Measurements from ENCODE around the gene ADAMTS13. TPM values are rescaled to one million over a fixed set of nuclear protein-coding genes. Genes with fewer than 3 reads are reported as not detected.

ADAMTS13 gene
- total RNA-seq, 2 donors from 2014 or later, result 2.6 to 5.4 TPM

GRCh38 chr9:133470427-133470924 is 48.3 kb downstream of the ADAMTS13 start:
- ATAC-seq (no peak), DNase-seq (ENCODE audit: low spot score in 2 of 2) (no peak)
- Mint-ChIP-seq H3K27ac (no peak overlapping the region), H3K36me3 (no peaks in the 10 kb centered on the region), H3K9me3 (no peaks in the 10 kb centered on the region)

DNA sequence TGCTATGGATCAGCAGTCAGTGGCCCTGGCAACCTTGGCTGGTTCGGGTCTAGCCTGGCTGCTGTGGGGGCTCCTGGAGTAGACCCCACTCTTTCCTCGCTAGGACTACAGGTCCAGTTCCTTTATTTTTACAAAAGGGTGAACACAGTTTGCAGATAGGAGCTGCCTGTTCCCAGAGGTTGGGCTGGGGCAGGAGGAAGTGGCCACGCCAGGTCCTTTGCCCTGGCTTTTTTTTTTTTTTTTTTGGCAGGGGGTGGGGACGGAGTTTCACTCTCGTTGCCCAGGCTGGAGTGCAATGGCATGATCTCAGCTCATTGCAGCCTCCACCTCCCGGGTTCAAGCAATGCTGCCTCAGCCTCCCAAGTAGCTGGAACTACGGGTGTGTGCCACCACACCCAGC is 48.8 kb downstream of the ADAMTS13 start:
- DNase-seq (ENCODE audit: low spot score in 2 of 2), result no peak
- Mint-ChIP-seq H3K27ac (no peak overlapping the region), H3K36me3 (no peaks in the 10 kb centered on the region), H3K9me3 (no peaks in the 10 kb centered on the region)
- no peak for ATAC-seq

- ATAC-seq (no peak), DNase-seq (ENCODE audit: low spot score in 2 of 2) (no peak)
- Mint-ChIP-seq H3K9me3 (no peaks in the 10 kb centered on the region), H3K36me3 (no peaks in the 10 kb centered on the region), H3K27ac (no peak overlapping the region)
Measured at GRCh38 chr9:133471551-133472276, 49.5 kb downstream of the ADAMTS13 start.

GRCh38 chr9:133472277-133472645 is 50.1 kb downstream of the ADAMTS13 start:
- no peak for DNase-seq (ENCODE audit: low spot score in 2 of 2)
- Mint-ChIP-seq H3K36me3 (no peaks in the 10 kb centered on the region), H3K27ac (no peak overlapping the region), H3K9me3 (no peaks in the 10 kb centered on the region)
- ATAC-seq, result no peak

DNA sequence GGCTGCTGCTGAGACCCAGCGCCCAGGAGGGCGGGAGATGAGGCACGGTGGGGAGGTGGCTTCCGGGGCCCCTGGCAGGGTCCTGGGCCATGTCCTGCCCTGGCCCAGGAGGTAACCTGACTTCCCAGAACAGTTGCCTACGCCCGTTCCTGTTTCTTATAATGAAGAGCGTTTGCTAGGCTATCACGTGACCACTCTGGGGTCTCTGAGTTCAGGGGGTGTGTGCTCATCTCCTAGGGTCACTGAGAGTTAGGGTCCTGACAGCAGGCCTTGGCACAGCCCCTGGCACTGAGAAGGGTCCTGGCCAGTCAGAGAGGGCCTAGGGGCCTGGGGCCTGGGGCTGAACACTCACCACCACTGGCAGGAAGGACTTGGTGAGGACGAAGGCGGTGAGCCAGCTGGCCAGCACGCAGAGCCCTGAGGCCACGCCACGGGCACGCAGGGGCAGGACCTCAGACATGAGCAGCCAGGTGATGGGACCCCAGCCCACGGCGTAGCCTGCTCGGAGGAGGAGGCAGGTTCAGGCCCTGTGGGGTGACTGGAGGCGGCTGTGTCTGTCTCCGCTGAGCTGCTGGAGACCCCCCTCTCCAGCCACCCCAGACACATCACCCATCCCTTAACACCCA is 50.7 kb downstream of the ADAMTS13 start:
- Mint-ChIP-seq H3K9me3 (no peaks in the 10 kb centered on the region), H3K36me3 (no peaks in the 10 kb centered on the region), H3K27ac (no peak overlapping the region)
- ATAC-seq (no peak), DNase-seq (ENCODE audit: low spot score in 2 of 2) (no peak)

- ATAC-seq (no peak), DNase-seq (ENCODE audit: low spot score in 2 of 2) (no peak)
- H3K36me3 Mint-ChIP-seq, result no peaks in the 10 kb centered on the region
- no peaks in the 10 kb centered on the region for H3K9me3 Mint-ChIP-seq
- H3K27ac Mint-ChIP-seq, result no peak overlapping the region
Measured at GRCh38 chr9:133473743-133474142, 51.6 kb downstream of the ADAMTS13 start.

- no peak for ATAC-seq
- no peak overlapping the region for H3K27ac Mint-ChIP-seq
- no peak for DNase-seq (ENCODE audit: low spot score in 2 of 2)
- no peaks in the 10 kb centered on the region for H3K9me3 Mint-ChIP-seq
- H3K36me3 Mint-ChIP-seq, result no peaks in the 10 kb centered on the region
Measured at GRCh38 chr9:133474215-133474614, 52.0 kb downstream of the ADAMTS13 start.

DNA sequence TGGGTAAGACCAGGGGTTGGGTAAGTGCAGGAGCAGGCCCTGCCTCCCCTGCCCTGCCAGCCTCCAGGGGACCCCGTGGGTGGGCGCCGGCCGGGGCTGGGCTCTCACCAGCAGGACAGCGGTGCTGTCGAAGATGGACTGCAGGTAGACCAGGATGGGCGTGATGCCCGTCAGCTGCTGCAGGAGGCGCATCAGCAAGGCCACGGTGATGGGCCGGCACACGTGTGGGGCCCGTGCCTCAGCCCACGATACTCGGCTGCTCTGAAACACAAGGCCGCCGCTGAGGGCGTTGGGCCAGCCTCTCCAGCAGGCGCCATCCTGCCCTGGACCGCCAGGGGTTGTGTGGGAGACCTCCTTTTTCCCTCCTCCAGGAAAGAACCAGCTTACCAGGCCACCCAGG is 52.7 kb downstream of the ADAMTS13 start:
- no peak overlapping the region for H3K27ac Mint-ChIP-seq
- ATAC-seq (no peak), DNase-seq (ENCODE audit: low spot score in 2 of 2) (no peak)
- no peaks in the 10 kb centered on the region for H3K36me3 Mint-ChIP-seq
- no peaks in the 10 kb centered on the region for H3K9me3 Mint-ChIP-seq

DNA sequence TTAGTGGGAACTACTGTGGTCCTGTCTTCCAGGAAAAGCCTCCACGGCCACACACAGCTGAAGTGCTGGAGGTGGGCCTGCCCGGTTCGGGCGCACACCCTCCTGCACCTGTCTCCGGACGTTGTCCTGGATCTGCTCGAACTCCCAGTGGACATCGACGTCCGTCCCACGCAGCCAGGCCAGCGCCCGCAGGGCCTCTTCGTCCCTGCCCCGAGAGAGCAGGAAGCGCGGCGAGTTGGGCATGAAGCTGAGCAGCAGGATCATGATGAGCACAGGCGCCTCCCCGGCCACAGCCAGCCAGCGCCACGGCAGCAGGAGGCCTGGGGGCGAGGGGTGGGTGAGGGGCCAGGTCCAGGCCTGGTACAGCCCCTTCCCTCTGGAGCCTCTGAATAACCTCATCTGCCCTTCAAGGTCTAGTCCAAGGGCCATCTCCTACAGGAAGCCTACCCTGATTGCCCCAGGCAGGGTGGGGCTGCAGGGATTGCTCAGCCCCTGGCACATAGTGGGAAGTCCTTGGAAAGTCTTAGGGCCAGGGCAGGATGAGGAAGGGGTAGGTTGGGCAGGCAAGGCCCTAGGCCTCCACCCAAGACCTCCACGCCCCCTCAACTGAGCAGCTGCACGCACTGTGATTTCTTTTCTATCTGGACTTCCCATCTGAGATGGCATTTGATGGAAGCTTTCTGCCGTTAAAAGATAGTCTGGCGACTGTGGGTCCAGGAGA is 53.3 kb downstream of the ADAMTS13 start:
- no peak for ATAC-seq
- H3K9me3 Mint-ChIP-seq, result no peaks in the 10 kb centered on the region

DNA sequence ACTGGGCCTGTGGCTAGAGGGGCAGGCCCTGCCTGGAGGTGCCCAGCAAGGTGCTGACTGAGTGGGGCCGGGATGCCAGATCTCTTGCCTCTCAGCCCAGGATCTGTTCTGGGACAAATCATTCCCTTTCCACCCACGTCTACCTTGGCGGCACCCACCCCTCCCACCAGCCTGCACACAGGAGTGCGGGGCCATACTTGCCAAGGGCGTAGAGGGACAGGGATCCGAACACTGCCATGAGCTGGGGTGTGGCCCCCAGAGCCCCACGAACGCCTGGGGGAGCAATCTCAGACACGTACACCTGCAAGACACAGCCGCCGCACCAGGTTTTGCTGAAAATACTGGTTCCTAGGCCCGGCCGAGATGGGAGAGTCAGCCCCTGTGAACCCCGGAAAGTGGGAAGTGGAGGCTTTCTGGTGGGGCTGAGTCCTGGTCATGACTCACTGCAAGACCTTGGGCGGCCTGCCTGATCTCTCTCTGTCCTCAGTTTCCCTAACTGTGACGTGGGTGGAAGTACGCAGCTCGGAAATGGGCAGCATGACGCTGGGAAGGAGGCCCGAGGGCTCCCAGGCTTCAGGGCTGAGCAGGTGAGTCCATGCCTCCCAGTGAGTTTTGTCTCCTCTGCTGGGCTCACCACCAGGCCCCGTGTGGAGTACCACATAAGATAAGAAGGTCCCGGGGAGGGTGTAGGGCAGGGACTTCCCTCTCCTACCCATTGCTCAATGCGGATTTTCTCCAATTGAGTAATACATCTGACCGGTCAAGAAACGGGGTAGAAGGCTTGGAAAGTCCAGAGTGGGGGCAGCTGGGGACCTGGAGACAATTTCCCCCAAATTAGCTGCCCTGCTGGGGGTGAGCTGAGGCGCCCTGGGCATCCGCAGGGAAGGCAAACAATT is 54.1 kb downstream of the ADAMTS13 start:
- Mint-ChIP-seq H3K9me3 (no peaks in the 10 kb centered on the region), H3K27ac (no peak overlapping the region), H3K36me3 (no peaks in the 10 kb centered on the region)
- ATAC-seq (no peak), DNase-seq (ENCODE audit: low spot score in 2 of 2) (no peak)

More for the DNA sequence above, 53.3 kb downstream of the ADAMTS13 start:
- Mint-ChIP-seq H3K27ac (no peak overlapping the region), H3K36me3 (no peaks in the 10 kb centered on the region)
- no peak for DNase-seq (ENCODE audit: low spot score in 2 of 2)

GRCh38 chr9:133476941-133477340 is 54.8 kb downstream of the ADAMTS13 start:
- no peaks in the 10 kb centered on the region for H3K36me3 Mint-ChIP-seq
- DNase-seq (ENCODE audit: low spot score in 2 of 2) (no peak), ATAC-seq (no peak)
- no peaks in the 10 kb centered on the region for H3K9me3 Mint-ChIP-seq
- H3K27ac Mint-ChIP-seq, result no peak overlapping the region

GRCh38 chr9:133477461-133477860 is 55.3 kb downstream of the ADAMTS13 start:
- DNase-seq (ENCODE audit: low spot score in 2 of 2) (no peak), ATAC-seq (no peak)
- no peaks in the 10 kb centered on the region for H3K9me3 Mint-ChIP-seq
- H3K27ac Mint-ChIP-seq, result no peak overlapping the region
- H3K36me3 Mint-ChIP-seq, result no peaks in the 10 kb centered on the region

DNA sequence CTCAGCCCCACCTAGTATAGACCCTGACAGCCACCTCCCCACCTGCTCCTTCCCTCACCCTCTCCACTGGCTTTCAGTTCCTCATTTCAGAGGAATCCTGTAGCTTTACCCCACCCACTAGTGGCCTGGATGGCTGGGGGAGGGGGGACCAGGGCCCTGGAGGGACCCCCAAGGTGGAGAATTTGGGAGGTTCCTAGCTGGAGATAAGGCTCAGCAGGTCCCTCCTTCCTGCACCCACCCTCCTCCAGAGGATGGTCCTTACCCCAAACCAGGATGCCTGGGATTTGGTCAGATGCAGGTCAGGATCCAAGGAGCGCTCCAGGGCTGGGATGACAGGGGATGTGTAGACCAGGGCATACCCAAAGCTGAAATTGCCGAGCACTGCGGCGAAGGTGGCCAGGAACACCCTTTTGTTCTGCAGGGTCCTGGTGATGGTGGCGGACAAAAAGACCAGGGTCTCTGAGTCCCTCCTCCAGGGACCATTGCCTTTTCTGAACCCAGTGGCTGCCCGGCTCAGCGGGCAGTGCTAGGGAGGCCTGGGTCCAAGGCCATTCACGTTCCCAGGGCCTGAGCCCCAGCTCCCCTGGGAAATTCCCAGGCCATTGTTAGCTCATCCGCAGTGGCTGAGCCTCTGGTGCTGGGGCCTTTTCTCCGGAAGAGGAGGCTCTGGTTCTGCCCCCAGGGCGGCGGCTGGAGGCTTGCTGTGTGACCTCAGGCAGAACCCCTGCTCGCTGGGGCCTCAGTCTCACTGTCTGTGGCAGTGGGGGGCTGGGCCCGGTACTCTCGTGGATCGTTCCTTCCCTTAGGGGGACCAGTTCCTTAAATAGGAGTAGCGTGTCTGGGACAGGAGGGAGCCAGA is 56.1 kb downstream of the ADAMTS13 start:
- H3K27ac Mint-ChIP-seq, result no peak overlapping the region
- DNase-seq (ENCODE audit: low spot score in 2 of 2) (no peak), ATAC-seq (peak in 1 of 2 donors; percentile 2)
- no peaks in the 10 kb centered on the region for H3K36me3 Mint-ChIP-seq
- no peaks in the 10 kb centered on the region for H3K9me3 Mint-ChIP-seq

- Mint-ChIP-seq H3K27ac (no peak within 1 kb of the TSS), H3K36me3 (no peaks in the 10 kb centered on the region), H3K9me3 (no peaks in the 10 kb centered on the region)
- DNase-seq (ENCODE audit: low spot score in 2 of 2) (peak; percentile 85), ATAC-seq (peak; percentile 99 to 100)
Measured at GRCh38 chr9:133478851-133479711, 56.9 kb downstream of the ADAMTS13 start, which contains the start of gene SLC2A6. TSS of gene SLC2A6 (minus strand) at chr9:133479099. CDS start at chr9:133479059, 40 bp downstream.

DNA sequence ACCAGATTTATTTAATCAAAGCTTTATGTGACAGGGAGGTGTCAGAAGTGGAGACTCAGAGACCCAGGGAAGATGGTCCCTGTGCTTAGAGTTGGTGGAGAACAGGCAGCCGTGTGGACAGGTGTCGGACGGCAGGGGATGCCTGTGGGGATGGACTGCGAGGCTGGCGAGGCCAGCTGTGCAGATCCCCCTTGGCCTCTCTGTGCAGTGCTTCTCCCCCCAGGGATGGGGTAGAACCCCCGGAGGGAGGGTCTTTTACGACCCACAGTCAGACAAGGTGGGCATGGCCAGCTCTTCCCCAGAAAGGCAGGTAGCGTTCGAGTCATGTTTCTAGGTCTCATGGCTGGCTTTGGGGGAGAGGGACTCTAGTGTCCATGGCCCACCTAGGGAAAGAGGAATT is 61.4 kb downstream of the ADAMTS13 start:
- Mint-ChIP-seq H3K9me3 (no peaks in the 10 kb centered on the region), H3K36me3 (no peaks in the 10 kb centered on the region), H3K27ac (no peak overlapping the region)
- no peak for DNase-seq (ENCODE audit: low spot score in 2 of 2)
- no peak for ATAC-seq

Data from activated naive CD4-positive, alpha-beta T cell treated with anti-CD3 and anti-CD28 coated beads, Interleukin-2, amount 50 U/mL, for 72 hours (primary cell).